Posterior vena cava (tissue), 2 donors: ENCODE results near the gene BCAS3. TPM values are rescaled to one million over a fixed set of nuclear protein-coding genes. Genes with fewer than 3 reads are reported as not detected.

Experiments used
- DNase-seq: peaks from one replicate; pipeline ENCODE4 v3.0.0-alpha.2; 2020; ENCODE audit warnings: low spot score
- intact Hi-C, 2 donors: fragments of 100-400 bp; cut with DNase I; formaldehyde crosslinking; loops; one replicate each; pipeline versions ENCODE4 v1.14.1 to v1.14.2; 2022 to 2023
- total RNA-seq, 2 donors: library from RNA; stranded (reverse); fragmentation: NEBNext Ultra II Directional; extraction: Animal tissue kit (Norgen Biotek cat#: 25700); gene quantifications; one replicate each; pipeline ENCODE4 v1.2.1, GENCODE V29; 2021
- donor health status: DM: yes; HTN: yes; CAD: no.
- donor health status: DM: yes; HTN: yes; CAD: no.

The BCAS3 gene
- total RNA-seq, 2 donors from 2014 or later = 22.5 to 23.6 TPM

DNA sequence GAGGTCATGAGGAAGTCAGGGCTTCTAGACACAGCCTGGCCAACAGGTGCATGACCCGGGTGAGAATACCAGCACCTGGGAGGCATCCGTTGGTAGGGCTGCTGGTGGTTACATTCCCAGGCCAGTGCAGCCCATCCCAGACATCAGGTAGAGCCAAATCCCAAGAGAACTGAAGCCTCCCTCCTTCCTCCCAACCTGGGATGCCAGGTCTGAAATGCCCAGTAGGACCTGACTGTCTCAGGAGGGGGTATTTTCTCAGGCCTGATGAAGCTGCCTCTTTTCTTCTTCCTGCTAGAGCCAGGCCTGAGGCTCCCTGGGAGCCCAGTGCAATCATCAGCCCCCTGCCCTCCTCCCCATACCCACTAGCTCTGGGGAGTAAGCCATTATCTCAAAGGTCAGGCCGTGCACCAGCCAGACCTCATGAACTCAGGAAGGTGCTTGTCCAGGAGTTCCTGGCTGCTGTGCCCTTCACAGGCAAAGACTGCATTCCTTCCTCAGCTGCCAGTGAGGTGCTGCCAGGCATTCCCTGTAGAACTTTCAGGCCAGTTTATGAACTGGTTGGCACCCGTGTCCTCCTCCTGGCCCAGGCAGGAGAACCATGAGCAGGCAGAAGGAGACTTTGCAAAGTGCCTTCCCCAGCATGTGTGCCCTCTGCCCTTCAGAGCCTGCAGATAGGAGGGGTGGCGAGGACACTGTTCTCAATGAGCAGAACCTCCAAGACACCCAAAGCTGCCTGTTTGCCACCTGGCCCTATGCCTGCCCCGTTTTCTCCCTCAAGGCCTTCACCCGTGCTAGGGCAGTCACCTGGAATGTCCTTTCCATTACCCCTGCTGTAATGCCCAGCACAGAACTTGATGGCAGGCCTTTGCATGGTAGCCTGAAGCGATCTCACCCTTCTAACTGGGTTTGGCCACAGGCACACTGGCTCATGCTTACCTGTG is 729.6 kb downstream of the BCAS3 start:
- DNase-seq = peak; percentile 58
- intact Hi-C loops = no loop called here

DNA sequence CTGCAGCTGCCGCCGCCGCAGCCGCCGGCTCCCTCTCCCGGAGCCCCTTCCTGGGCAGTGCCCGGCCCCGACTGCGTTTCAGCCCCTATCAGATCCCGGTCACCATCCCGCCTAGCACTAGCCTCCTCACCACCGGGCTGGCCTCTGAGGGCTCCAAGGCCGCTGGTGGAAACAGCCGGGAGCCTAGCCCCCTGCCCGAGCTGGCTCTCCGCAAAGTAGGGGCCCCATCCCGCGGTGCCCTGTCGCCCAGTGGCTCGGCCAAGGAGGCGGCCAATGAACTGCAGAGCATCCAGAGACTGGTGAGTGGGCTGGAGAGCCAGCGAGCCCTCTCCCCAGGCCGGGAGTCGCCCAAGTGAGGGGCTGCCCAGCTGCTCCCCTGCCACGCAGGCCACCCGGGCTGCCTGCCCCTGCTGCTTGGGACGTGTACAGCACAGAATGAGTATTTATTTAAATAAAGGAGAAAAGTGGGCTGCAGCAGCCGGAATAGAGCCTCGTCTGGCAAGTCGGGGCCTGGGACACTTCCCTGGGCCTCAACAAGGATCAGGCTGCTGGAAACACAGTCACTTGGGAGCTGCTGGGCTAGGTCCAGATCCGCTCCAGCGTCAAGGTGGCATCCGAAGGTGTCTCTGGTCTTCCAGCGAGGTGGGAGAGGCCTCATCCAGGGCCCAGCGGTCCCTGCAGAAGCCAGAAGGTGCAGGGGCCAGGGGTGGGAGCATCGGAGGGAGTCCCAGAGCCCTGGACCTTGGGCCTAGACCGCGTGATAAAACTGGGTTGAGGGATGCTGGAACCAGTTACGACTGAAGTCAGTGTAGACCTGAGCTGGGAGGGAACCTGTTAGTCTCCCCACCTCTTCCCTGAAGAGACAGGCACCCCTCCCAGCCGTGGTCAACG is 730.7 kb downstream of the BCAS3 start:
- intact Hi-C loops = no loop called here
- DNase-seq = peak; percentile 77

DNA sequence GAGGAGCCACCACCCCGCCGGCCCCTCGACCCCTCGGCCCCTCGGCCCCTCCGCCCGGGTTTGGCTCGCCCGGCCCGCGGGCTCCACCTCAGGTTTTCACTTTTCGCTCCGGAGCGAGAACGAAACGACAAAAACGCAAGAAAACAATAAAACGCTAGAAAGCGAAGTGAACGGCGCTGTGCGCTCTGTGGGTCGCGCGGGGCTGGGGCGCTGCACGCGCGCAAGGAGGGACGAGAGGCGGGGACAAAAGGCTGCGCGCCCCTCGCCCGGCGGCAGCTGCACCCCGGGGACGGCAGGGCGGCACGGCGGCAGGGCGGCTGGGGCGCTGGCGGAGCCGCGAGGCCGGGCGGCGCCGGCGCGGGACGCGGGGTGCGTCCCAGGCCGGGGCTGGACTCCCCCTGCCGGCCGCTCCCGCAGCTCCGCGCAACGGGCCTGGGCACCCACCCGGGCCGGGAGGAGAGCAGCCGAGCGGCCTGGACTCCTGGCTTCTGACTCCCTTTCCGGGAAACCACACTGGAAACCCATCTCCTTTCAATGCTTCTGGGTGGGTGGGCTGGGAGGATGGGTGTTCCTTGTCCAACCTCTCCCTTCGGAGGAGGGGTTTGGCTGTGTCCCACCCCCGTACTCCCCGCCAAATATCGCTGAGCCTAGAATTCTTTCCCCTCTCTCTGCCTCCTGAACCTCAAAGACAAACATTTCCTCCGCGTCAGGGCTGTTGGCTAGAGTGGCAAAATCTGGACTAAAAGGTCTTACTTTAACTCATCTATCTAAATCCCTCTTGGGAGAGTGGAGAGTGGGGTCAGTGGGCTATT is 731.9 kb downstream of the BCAS3 start:
- DNase-seq = peak; percentile 82
- intact Hi-C loops = loop anchor here in 1 of 2 donors (5.0 kb wide), 1 partner anchor 143 kb away; no protein-coding TSS in a partner anchor

DNA sequence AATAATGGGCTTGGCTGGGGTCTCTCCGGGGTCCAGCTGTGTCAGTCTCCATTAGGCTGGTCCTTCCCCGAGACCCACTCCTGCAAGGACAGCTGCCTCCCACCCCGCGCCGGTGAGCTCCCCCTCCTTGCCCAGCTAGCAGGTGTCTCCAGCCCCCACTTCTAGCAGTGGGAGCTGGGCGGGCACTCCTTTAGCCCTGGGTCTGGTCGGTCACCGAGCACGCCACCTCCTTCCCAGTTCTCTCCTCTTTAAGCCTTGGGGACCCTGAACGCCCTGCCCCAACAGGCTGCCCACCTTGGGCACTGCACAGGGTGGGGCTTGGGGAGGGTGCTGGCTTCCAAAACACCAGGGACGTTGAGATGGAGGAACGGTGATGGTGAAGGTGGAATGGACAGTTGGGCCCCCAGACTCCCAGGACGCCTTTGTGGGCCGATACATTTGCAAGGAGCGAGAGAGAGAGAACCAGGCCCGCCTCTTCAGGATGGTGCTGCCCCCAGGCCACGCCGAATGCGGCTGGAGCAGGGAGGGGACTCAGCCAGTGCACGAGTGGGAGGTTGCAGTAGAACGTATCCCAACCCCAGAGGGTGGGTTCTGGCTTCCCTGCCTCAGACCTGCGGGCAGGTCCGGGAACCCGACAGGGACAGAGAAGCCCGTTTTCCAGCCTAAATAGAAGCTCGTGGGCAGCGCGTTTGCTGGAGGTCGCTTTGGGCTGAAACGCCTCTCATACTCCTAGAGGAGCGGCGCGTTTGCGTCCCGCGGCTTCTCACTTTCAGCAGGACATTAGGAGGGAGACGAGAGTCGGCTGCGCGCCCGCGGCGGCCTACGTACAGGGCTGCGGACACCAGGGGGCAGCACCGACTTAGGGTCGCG is 732.7 kb downstream of the BCAS3 start:
- DNase-seq = peak; percentile 91
- intact Hi-C loops = loop anchor here in 1 of 2 donors (5.0 kb wide), 1 partner anchor 142 kb away; no protein-coding TSS in a partner anchor

DNA sequence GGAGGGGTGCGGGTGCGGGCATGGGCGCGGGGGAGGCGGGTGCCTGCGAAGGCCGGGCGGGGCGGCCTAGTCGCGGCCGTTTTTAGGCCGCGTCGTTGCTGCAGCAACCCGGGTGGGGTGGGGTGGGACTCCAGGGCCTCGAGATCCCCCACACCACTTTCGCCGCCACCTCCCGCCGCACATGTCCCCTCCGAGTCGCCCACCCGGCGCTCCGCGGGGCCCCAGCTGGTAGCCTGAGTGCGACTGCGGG is 733.3 kb downstream of the BCAS3 start:
- no peak for DNase-seq
- intact Hi-C loops = loop anchor here in 1 of 2 donors (5.0 kb wide), 1 partner anchor 141 kb away; no protein-coding TSS in a partner anchor

DNA sequence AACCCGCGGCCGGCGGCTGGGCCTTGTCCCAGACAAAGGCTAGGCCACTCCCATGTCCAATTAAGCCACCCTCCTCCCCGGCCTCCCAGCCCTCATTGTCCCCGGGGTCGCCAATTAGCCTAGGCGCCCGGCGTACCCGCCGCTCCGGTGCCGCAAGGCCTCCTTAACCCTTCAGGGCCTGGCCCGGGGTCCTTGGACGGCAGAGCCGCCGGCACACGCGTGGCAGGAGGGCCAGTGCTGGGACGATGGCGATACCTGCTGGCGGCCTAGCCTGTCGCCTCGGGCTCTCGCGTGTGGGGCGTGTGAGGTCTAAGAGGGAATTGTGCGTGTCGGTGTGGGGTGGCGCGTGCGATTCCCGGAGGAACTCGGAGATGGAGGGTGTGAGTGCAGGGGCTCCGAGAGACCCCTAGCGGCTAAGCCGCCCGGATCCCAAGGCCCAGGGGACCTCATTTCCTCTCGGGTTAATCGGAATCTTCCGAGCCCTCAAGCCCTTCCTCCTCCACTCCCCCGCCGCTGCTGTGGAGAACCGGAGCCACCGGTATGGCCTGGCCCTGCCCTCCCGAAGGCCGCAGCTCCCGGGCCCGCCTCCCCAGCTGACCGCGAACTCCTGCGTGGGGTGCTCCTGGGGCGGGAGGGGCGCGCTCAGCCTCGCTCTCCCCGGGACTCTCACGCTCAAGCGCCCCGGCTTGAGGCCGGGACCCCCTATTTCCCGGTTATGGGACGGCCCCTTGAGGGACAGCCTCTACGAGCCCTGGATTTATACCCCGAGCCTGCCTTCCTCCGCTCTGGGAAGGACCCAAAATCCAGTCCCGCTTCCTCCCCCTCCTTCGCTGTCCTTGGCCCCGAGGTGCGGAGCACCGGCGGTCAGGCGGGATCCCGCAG is 733.9 kb downstream of the BCAS3 start:
- intact Hi-C loops = loop anchor here in 1 of 2 donors (2.0 to 5.0 kb wide), 3 partner anchors 75 to 689 kb away; no protein-coding TSS in a partner anchor
- DNase-seq = peak; percentile 84

DNA sequence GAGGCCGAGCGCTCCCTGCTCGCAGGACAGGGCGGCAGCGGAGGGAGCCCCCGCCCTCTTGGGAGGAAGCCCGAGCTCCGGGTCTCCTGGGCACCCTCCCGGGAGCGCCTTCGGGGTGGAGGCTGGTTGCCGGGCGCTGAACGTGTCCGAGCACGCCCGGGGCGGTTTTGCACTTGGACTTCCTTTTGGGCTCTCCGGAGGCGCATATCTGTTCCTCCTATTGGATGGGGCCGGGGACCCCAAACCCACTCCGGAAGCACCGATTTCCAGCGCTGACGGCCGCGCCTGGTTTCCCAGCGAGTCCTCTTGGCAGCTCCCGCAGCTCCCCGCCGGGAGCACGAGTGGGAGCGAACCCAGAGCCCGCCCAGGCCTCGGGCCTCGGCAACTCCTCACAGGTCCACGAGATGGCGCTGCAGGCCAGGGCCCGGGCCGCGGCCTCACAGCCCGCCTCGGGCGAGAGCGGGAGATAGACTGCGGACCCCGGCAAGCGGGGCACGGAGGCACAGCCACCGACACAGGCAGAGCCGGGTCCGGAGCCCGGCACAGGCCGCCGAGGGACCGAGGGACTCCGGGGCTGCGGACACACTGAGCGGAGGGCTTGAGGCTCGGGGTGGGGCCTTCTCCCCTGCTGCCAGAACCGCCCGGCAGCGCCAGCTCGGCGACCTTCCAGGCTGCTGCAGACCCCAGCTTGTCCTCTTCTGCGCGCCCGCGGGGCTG is 734.6 kb downstream of the BCAS3 start:
- peak; percentile 94 for DNase-seq
- intact Hi-C loops = loop anchor here in 1 of 2 donors (2.0 to 5.0 kb wide), 3 partner anchors 74 to 690 kb away; no protein-coding TSS in a partner anchor

DNA sequence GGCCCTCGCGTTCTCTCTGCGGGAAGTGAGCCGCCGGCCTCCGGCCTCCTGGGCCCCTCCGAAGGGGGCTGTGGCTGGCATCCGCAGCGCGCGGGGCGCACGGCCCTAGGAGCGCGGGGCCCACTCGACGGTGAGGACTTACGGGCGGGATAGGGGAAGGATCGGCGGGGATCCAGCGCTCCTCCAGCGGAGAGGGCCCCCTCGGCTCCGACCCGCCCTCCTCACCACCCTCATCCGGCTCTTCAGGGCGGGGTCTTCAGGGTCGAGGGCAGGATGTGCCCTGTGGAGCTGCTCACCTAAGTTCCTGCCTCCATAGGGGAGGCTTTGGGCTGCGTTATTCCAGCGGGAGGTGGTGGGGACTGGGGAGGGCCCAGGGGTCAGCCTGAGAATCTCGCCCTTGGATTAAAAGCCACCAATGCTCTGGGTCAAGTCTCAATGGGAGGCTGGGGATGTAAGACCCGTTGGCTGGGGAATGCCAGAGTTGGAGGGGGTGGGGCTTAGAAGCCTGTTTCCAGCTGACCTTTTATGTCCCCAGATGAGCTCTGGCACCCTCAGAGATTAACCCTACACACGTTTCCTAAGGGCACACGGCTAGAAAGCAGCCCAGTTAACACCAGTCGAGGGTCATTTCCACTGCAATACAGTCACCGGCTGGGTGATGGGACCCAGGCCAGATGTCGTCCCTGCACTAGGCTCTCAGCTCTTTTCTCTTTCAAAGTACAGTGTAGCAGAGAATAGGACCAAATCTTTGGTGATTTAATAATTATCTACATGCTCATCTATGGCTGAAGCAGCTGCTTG is 735.4 kb downstream of the BCAS3 start:
- intact Hi-C loops = loop anchor here in 1 of 2 donors (2.0 to 5.0 kb wide), 3 partner anchors 74 to 690 kb away; no protein-coding TSS in a partner anchor
- peak; percentile 72 for DNase-seq

DNA sequence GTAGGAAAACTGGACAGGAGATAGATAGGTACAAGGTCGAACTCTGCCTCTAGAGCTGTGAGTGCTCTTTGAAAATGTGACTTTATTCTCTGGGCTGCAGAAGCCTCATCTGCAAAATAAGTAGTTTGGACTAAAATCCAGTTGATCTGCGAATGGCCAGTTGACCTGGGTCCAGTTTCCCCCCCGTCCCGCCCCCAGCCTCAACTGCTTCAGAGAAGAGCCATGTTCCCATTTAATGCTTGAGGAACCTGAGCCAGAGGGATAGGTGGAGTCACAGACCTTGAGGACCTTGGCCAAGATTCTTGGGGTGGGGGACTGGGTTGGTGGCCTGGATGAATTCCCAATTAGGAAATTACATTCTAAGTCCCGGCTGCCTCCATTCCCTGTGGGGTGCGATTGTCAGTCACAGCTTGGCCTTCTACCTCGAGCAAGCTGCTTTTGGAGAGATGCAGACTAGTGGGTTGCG is 736.0 kb downstream of the BCAS3 start:
- DNase-seq = peak; percentile 15
- intact Hi-C loops = loop anchor here in 1 of 2 donors (2.0 to 5.0 kb wide), 3 partner anchors 73 to 691 kb away; no protein-coding TSS in a partner anchor

DNA sequence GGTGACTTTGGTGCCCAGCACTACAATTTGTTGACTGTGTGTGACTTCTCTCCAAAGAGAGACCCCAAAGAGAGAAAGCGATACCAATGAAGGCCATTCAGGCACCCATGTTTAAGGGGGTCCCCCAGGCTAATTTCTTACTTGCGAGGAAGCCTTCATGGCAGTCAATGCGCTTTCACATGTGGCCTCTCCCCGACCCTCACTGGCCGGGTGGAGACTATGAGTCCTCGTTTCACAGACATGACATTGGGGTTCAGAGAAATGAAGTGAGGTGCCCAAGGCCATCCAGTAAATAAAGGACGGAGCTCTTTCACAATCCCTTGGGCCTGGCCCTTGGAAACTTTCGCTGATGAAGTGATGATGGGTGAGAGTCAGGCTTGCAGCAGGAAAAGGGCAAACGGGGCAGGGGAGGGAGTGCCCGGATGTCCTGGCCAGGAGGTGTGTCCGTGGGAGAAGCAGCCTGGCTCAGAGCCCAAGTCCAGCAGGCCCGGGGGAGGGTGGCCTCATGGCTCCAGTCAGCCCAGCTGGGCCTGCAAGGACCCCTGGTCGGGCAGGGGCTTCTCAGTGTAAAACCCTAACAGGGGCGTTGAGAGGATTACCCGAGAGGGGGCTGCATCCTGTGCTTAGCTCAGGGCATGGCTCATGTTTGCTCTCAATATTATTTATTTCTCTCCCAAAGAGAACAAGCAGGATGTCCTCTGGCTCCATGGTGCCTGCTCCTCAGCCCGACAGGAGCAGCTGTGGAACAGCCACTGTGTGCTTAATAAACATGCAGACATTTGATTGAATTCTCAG is 736.7 kb downstream of the BCAS3 start:
- peak; percentile 78 for DNase-seq
- intact Hi-C loops = loop anchor here in 1 of 2 donors (5.0 kb wide), 1 partner anchor 138 kb away; no protein-coding TSS in a partner anchor

DNA sequence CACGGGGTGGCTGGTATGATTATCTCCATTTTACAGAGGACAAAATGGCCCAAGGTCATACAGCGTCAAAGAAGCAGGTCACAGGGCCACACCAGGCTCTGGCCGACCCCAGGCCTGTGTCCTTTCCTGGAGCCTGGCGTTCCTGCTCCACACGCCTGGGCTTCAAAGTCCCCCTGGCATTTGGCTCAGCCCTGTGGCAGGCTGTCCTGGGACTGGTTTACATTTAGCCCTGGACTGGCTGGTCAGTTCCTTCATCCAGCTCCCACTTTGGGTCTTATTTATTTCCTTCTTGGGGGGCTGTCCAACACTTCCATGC is 737.2 kb downstream of the BCAS3 start:
- peak; percentile 34 for DNase-seq
- intact Hi-C loops = loop anchor here (5.0 kb wide), 1 partner anchor 137 kb away; no protein-coding TSS in a partner anchor

DNA sequence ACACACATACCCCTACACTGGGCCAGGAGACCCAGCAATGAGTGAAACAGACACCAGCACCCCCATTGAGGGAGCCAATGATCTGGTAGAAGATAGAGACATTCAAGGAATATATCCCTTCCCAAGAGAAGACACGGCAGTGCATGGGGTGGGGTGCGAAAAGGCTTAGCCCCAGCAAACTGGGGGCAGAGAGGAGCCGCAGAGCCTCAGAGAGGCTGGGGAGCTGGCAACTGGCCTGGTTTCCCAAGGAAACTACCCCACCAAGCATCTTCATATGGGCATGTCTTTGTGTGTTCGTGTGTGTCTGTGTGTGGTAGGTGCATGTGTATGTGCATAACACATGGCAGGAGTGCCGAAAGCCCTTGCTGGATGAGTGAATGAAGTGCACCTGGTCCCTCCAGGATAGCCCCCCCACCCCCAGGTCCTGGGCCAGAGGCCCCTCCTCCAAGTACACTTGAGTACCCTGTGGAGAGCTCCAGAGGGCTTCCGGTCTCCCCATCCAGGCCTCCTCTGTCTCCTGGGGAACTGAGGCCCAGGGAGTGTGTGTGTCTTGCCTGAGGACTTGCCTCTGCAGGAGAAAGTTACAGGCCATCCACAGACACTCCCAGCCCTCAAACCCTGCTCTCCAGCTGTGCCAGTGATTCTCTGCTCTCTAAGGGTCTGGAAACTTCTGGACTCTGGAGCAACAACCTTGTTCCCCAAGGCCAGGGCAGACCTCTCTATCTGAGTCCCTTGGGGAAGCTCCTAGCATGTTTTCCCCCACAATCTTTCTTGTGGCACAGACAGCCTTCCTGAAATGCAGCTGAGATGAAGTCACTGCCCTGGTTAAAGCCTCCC is 737.9 kb downstream of the BCAS3 start:
- DNase-seq = peak; percentile 70
- intact Hi-C loops = loop anchor here in 1 of 2 donors (5.0 kb wide), 1 partner anchor 137 kb away; no protein-coding TSS in a partner anchor

DNA sequence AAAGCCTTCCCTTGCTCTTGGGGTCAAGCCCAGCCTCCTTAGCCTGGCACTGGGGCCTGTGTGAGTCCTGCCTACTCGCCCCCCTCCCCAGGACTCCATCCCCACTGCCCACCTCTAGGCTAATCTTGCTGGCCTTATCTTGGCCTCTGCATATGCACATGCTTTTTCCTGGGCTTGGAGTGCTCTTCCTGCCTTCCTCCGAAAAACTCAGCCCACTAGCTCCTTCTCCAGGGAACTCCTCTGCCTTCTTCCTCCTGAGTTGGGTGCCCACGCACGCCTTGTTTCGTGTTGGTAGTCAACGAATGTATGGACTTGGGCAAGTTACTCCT is 738.5 kb downstream of the BCAS3 start:
- intact Hi-C loops = loop anchor here in 1 of 2 donors (5.0 kb wide), 1 partner anchor 136 kb away; no protein-coding TSS in a partner anchor
- DNase-seq = no peak
